Renal pelvis (tissue), 12 donors: ENCODE measurements around the gene CNOT9. TPM values are rescaled to one million over a fixed set of nuclear protein-coding genes. Genes with fewer than 3 reads are reported as not detected.
"Not testable (repeated sequence)": the region's sequence is repeated elsewhere in the genome, so short reads cannot be mapped to it uniquely, and the experiment has no call there.

Source experiments
- DNase-seq: peaks from one replicate; pipeline ENCODE4 v3.0.0-alpha.2; 2013
- long read RNA-seq, 16 experiments: transcript quantifications; one replicate each; lab custom pipeline, GENCODE V29; 2026
- polyA plus RNA-seq, 3 donors: library from polyadenylated mRNA; unstranded; fragments of 120-200 nt; gene quantifications; one replicate each; pipeline ENCODE4 v1.2.1, GENCODE V29; 2013; ENCODE audit not compliant: insufficient read length in 3 of 3

Gene CNOT9, protein sequence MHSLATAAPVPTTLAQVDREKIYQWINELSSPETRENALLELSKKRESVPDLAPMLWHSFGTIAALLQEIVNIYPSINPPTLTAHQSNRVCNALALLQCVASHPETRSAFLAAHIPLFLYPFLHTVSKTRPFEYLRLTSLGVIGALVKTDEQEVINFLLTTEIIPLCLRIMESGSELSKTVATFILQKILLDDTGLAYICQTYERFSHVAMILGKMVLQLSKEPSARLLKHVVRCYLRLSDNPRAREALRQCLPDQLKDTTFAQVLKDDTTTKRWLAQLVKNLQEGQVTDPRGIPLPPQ
- polyA plus RNA-seq: 10 to 100 TPM; 47.2 to 57.9 (median 57.1) TPM
- long read RNA-seq, donor 1, full-length matches to known transcripts: 6 of 6 reads
- long read RNA-seq, donor 1, partial matches to known transcripts: 0 of 6 reads
- long read RNA-seq, donor 1, other reads (novel, unspliced or antisense): 0 of 6 reads
- long read RNA-seq, donor 2, full-length matches to known transcripts: 12 of 23 reads
- long read RNA-seq, donor 2, partial matches to known transcripts: 11 of 23 reads
- long read RNA-seq, donor 2, other reads (novel, unspliced or antisense): 0 of 23 reads
- long read RNA-seq, donor 3, full-length matches to known transcripts: 10 of 10 reads
- long read RNA-seq, donor 3, partial matches to known transcripts: 0 of 10 reads
- long read RNA-seq, donor 3, other reads (novel, unspliced or antisense): 0 of 10 reads
- long read RNA-seq, donor 4, full-length matches to known transcripts: 7 of 7 reads
- long read RNA-seq, donor 4, partial matches to known transcripts: 0 of 7 reads
- long read RNA-seq, donor 4, other reads (novel, unspliced or antisense): 0 of 7 reads
- long read RNA-seq, donor 5, full-length matches to known transcripts: 10 of 10 reads
- long read RNA-seq, donor 5, partial matches to known transcripts: 0 of 10 reads
- long read RNA-seq, donor 5, other reads (novel, unspliced or antisense): 0 of 10 reads
- long read RNA-seq, donor 6, full-length matches to known transcripts: 6 of 11 reads
- long read RNA-seq, donor 6, partial matches to known transcripts: 5 of 11 reads
- long read RNA-seq, donor 6, other reads (novel, unspliced or antisense): 0 of 11 reads
- long read RNA-seq, donor 7, full-length matches to known transcripts: 11 of 28 reads
- long read RNA-seq, donor 7, partial matches to known transcripts: 17 of 28 reads
- long read RNA-seq, donor 7, other reads (novel, unspliced or antisense): 0 of 28 reads
- long read RNA-seq, donor 8, full-length matches to known transcripts: 3 of 3 reads
- long read RNA-seq, donor 8, partial matches to known transcripts: 0 of 3 reads
- long read RNA-seq, donor 8, other reads (novel, unspliced or antisense): 0 of 3 reads
- long read RNA-seq, donor 9, full-length matches to known transcripts: 9 of 20 reads
- long read RNA-seq, donor 9, partial matches to known transcripts: 11 of 20 reads
- long read RNA-seq, donor 9, other reads (novel, unspliced or antisense): 0 of 20 reads
- long read RNA-seq, donor 10, full-length matches to known transcripts: 7 of 12 reads
- long read RNA-seq, donor 10, partial matches to known transcripts: 5 of 12 reads
- long read RNA-seq, donor 10, other reads (novel, unspliced or antisense): 0 of 12 reads
- long read RNA-seq, donor 11, full-length matches to known transcripts: 8 of 17 reads
- long read RNA-seq, donor 11, partial matches to known transcripts: 9 of 17 reads
- long read RNA-seq, donor 11, other reads (novel, unspliced or antisense): 0 of 17 reads
- long read RNA-seq, donor 12, full-length matches to known transcripts: 13 of 13 reads
- long read RNA-seq, donor 12, partial matches to known transcripts: 0 of 13 reads
- long read RNA-seq, donor 12, other reads (novel, unspliced or antisense): 0 of 13 reads
- long read RNA-seq, donor 13, full-length matches to known transcripts: 4 of 9 reads
- long read RNA-seq, donor 13, partial matches to known transcripts: 5 of 9 reads
- long read RNA-seq, donor 13, other reads (novel, unspliced or antisense): 0 of 9 reads
- long read RNA-seq, donor 14: 0 reads
- long read RNA-seq, donor 15, full-length matches to known transcripts: 7 of 7 reads
- long read RNA-seq, donor 15, partial matches to known transcripts: 0 of 7 reads
- long read RNA-seq, donor 15, other reads (novel, unspliced or antisense): 0 of 7 reads
- long read RNA-seq, donor 16, full-length matches to known transcripts: 12 of 24 reads
- long read RNA-seq, donor 16, partial matches to known transcripts: 12 of 24 reads
- long read RNA-seq, donor 16, other reads (novel, unspliced or antisense): 0 of 24 reads

GRCh38 chr2:218568190-218569037, at the start of gene CNOT9, which contains the start of gene USP37:
TSS of gene CNOT9 (plus strand) at chr2:218568839. CDS start at chr2:218568955, 116 bp downstream.
TSS of gene USP37 (minus strand) at chr2:218568351. CDS start at chr2:218558653, 9,698 bp downstream.
- DNase-seq: peak; percentile 98

- DNase-seq: no peak
These were observed 49.8 kb upstream of the CNOT9 start for GRCh38 chr2:218518876-218519275.

GRCh38 chr2:218523651-218524050, 45.0 kb upstream of the CNOT9 start:
- DNase-seq: no peak

DNA sequence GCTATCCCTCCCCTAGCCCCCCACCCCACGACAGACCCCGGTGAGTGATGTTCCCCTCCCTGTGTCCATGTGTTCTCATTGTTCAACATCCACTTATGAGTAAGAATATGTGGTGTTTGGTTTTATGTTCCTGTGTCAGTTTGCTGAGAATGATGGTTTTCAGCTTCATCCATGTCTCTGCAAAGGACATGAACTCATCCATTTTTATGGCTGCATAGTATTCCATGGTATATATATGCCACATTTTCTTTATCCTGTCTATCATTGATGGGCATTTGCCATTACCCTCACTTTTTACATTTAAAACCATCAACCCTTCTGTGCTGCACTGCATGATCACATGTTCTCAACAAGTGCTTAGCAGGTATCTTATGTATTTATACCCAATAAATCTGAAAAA, 40.2 kb upstream of the CNOT9 start:
- not testable (repeated sequence) for DNase-seq

DNA sequence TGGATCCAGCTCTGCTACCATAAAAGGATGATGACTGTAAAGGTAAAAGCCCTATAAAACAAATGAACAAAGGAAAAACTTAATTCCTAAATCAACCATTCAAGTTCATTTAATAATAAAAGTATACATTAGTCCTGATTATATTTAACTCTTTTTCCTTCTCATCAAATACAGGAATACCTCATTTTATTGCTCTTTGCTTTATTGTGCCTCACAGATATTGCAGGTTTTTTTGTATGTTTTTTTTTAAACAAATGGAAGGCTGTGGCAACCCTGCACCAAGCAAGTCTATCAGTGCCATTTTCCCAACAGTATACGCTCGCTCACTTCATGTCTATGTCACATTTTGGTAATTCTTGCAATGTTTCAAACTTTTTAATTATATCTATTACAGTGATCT, 38.6 kb upstream of the CNOT9 start:
- no peak for DNase-seq

DNA sequence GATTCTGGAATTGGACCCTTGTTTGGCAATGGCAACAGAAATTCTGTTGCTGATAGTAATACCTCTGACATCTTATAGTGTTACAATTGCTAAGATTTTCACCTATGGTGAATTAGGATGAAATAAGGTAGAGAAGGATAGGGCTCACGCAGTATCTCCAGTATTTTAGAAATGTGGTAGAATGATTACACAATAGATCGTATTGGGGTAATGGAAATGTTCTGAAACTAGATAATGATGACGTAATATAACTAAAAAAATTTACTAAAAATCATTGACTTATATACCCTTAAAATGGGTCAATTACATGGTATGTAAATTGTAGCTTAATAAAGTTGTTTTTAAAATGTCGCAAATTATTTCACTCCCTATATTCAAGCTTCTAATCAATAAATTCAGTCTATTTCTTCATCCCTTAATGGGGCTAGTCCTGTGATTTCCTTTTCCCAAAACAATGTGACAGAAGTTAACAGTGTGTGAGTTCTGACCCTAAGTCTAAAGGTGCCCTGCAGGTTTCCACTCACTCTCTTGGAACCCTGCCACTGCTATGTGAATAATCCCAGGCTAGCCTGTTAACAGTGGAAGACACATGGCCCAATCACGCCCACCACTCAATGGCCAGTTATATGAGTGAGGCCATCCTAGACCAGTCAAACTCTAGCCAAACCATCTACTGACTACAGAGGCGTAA, 31.7 kb upstream of the CNOT9 start:
- DNase-seq: no peak

DNA sequence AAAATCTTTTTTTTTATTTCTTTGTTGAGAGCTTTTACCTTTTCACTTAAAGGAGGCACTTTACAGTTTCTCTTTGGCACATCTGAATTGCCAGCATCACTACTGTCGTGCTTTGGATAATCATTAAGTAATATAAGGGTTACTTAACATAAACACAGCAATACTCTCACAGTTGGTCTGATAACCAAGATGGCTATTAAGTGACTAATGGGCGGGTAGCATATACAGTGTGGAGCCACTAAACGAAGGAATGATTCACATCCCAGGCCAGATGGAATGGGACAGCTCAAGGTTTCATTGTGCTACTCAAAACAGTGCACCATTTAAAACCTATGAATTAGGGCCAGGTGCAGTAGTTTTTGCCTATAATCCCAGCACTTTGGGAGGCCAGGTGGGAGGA, 28.6 kb upstream of the CNOT9 start:
- DNase-seq: no peak

GRCh38 chr2:218546012-218546411, 22.6 kb upstream of the CNOT9 start:
- no peak for DNase-seq

DNA sequence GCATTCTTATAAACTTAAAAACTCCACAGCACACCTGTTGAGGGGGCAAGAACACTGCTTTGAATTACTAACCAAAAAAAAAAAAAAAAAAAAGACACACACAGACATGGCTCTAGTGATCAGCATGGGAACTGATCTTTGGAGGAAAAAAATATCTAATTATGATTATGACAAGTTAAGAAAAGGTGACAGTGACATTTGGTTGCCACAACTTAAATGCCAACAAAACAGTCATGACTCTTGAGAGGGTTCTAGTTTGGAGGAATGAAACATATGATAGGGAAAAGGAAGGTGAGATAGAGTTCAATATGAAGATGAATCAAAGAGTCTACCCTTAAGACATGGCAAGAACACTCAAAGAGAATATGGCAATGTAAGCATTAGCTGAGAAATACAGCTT, 21.1 kb upstream of the CNOT9 start:
- DNase-seq: no peak

DNA sequence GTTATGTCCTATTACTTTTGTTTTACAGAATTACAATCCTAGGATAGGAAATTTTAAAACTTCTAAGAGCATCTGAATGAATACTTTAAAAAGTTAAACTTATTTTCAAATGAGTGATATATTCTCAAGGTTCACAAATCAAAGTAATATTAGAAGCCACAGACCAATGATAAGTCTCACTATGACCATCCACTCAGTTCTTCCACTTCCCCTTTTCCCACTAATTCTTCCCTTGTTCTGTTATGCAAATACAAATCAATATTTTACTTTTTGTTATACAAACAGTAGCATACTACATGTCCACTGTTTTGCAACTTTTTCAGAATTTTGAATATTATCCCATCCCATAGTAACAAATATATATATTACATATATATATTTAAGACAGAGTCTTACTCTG, 20.7 kb upstream of the CNOT9 start:
- DNase-seq: no peak

DNA sequence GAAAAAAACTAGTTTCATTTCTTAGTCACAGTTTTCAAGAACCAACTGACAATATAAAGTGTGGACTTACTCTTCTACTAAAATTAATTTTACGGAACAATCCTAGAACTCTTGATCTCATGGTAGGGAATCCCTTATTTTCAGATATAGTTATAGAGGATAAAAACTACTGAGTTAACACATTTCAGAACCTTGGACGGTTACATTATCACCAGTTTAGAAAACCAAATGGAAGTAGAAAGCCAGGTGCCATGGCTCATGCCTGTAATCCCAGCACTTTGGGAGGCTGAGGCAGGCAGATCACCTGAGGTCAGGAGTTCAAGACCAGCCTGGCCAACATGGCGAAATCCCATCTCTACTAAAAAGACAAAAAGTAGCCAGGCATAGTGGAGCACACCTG, 14.4 kb upstream of the CNOT9 start:
- not testable (repeated sequence) for DNase-seq

DNA sequence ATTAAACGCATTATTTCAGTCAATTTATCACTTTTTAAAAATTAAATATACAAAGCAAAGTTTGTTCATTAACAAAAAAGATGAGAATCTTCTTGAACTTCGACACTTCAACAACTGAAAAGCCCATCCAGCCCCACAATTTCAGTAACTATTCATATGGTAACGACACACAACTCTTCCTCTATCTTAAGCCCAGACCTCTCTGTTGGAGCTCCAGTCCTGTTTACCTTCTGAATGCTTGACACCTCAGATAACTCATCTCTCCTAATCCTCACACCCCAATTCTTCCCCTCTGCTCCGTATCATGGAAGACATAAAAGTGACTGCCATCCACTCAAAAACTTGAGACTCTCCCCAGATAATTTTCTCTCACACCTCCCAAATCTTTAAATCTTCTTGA, 13.1 kb upstream of the CNOT9 start:
- DNase-seq: no peak

GRCh38 chr2:218557941-218558340, 10.7 kb upstream of the CNOT9 start:
- no peak for DNase-seq

DNA sequence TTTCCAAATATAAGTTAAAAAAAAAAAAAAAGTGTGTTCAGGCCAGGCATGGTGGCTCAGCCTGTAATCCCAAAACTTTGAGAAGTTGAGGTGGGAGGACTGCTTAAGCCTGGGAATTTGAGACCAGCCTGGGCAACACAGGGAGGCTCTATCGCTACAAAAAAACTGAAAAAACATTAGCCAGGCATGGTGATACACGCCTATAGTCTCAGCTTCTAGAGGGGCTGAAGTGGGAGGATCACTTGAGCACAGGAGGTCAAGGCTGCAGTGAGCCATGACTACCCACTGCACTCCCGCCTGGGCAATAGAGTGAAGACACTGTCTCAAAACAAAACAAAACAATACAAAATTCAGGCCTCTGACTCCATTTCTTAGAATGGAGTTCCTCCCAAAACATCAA, 9.7 kb upstream of the CNOT9 start:
- DNase-seq: peak; percentile 55

- no peak for DNase-seq
These were observed 4.6 kb upstream of the CNOT9 start for GRCh38 chr2:218564056-218564455.

DNA sequence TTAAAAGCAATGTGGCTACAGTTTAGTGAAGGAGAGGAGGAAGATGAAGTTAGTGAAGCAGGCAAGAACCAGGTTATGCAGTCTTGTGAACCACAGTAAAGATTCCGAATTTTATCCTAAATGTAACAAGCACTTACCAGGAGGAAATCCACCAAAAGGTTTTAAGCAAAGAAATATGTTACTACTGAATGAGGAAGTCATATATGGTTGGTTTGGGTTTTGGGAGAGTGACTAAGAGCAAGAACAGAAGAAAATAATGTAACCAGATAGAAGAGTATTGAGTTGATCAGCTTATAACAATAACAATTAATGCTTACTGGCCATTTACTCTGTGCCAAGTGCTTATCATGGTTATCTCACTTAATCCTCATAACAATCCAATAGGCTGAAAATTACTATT, 2.3 kb upstream of the CNOT9 start:
- no peak for DNase-seq

GRCh38 chr2:218567797-218568189, 846 bp upstream of the CNOT9 start:
- no peak for DNase-seq

- peak; percentile 61 for DNase-seq
These were observed 396 bp downstream of the CNOT9 start for GRCh38 chr2:218569038-218569431.
